Mesenteric fat pad (tissue), 1 donor: ENCODE data around the gene SHD. TPM values are rescaled to one million over a fixed set of nuclear protein-coding genes. Genes with fewer than 3 reads are reported as not detected.
"Not testable (repeated sequence)": the region's sequence is repeated elsewhere in the genome, so short reads cannot be mapped to it uniquely, and the experiment has no call there.

ENCODE experiments used
- DNase-seq: peaks from one replicate; pipeline ENCODE4 v3.0.0-alpha.2; 2020; ENCODE audit warnings: low spot score
- total RNA-seq: library from RNA; stranded (reverse); fragmentation: NEBNext Ultra II Directional; extraction: Animal tissue kit (Norgen Biotek cat#: 25700); gene quantifications from one replicate; pipeline ENCODE4 v1.2.1, GENCODE V29; 2021
- donor health status: DM: yes; HTN: yes; CAD: no.

SHD gene
- total RNA-seq, 1 donor from 2014 or later, result not detected

GRCh38 chr19:4267101-4267900 lies 11.8 kb upstream of the SHD start:
- DNase-seq, result no peak

GRCh38 chr19:4267901-4268815 lies 10.9 kb upstream of the SHD start:
- no peak for DNase-seq

- DNase-seq, result no peak
Observed at GRCh38 chr19:4268816-4269430, 10.1 kb upstream of the SHD start.

- no peak for DNase-seq
Observed at GRCh38 chr19:4272894-4273293, 6.2 kb upstream of the SHD start.

GRCh38 chr19:4274321-4274686 lies 4.8 kb upstream of the SHD start:
- DNase-seq, result not testable (repeated sequence)

GRCh38 chr19:4277191-4277696 lies 1.8 kb upstream of the SHD start:
- DNase-seq, result no peak

GRCh38 chr19:4278010-4278409 lies 1.1 kb upstream of the SHD start:
- DNase-seq, result no peak

- DNase-seq, result no peak
Observed at GRCh38 chr19:4279267-4279529, 132 bp downstream of the SHD start.

- no peak for DNase-seq
Observed at GRCh38 chr19:4279530-4280422, 710 bp downstream of the SHD start.

GRCh38 chr19:4284176-4284958 lies 5.3 kb downstream of the SHD start:
- no peak for DNase-seq

GRCh38 chr19:4284974-4285373 lies 5.9 kb downstream of the SHD start:
- DNase-seq, result no peak

- DNase-seq, result not testable (repeated sequence)
Observed at GRCh38 chr19:4286141-4286540, 7.1 kb downstream of the SHD start.

GRCh38 chr19:4288091-4288777 lies 9.2 kb downstream of the SHD start:
- DNase-seq, result no peak

- DNase-seq, result no peak
Observed at GRCh38 chr19:4291184-4291732, 12.2 kb downstream of the SHD start.

GRCh38 chr19:4292515-4292914 lies 13.4 kb downstream of the SHD start:
- no peak for DNase-seq

GRCh38 chr19:4294389-4294788 lies 15.3 kb downstream of the SHD start:
- no peak for DNase-seq

- no peak for DNase-seq
Observed at GRCh38 chr19:4295972-4296771, 17.1 kb downstream of the SHD start.
